Measurements from ENCODE around the gene CR1L. TPM values are rescaled to one million over a fixed set of nuclear protein-coding genes. Genes with fewer than 3 reads are reported as not detected.
"Not testable (repeated sequence)": the region's sequence is repeated elsewhere in the genome, so short reads cannot be mapped to it uniquely, and the experiment has no call there.

The CR1L gene
- total RNA-seq, 1 experiment from 2014 or later = not detected

DNA sequence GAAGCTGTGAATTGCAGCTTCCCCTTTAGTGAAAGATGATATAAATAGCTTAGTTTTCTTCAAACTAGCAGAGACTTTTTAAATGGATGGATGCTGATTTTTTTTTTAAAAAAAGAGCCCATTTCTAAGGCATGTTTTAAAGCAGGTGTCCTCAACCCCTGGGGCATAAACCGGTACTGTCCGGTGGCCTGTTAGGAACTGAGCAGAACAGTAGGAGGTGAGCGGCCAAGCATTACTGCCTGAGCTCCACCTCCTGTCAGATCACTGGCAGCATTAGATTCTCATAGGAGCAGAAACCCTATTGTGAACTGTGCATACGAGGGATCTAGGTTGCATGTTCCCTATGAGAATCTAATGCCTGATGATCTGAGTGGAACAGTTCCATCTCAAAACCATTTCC, 31.2 kb downstream of the CR1L start:
- Histone ChIP-seq H3K27me3 (ENCODE audit: control insufficient read depth, insufficient read depth, low read length) (peaks cover 3% of the 10 kb centered on the region; the same call in 1 of the 2 replicates), H3K9me3 (ENCODE audit: control insufficient read depth, insufficient read depth, low read depth, low read length) (no peaks in the 10 kb centered on the region), H3K4me3 (ENCODE audit: low read depth in 2 of 2, low read length in 2 of 2) (no peak overlapping the region), H3K4me1 (ENCODE audit: control insufficient read depth, insufficient read depth, low read length) (no peaks in the 10 kb centered on the region), H3K27ac (ENCODE audit: low read length) (no peak overlapping the region), H3K36me3 (ENCODE audit: control insufficient read depth, insufficient read depth, low read length) (no peaks in the 10 kb centered on the region)
- intact Hi-C loops (cut with micrococcal nuclease; ENCODE audit: unreplicated experiment) = no loop called here
- in situ Hi-C loops (cut with HindIII; ENCODE audit: low pct_unique_long_range_greater_than_20kb, low sequenced_read_pairs) = no loop called here
- TF ChIP-seq TCF7L2 (IDR thresholded peaks at IDR 0.05; ENCODE audit: low read depth, low read length) (no peak), SIN3A (IDR thresholded peaks at IDR 0.05; ENCODE audit: borderline replicate concordance, insufficient read depth, low read depth, low read length) (no peak), POLR2AphosphoS5 (IDR thresholded peaks at IDR 0.05; ENCODE audit: low read depth, low read length) (no peak)
- TF ChIP-seq, protein P1, sequence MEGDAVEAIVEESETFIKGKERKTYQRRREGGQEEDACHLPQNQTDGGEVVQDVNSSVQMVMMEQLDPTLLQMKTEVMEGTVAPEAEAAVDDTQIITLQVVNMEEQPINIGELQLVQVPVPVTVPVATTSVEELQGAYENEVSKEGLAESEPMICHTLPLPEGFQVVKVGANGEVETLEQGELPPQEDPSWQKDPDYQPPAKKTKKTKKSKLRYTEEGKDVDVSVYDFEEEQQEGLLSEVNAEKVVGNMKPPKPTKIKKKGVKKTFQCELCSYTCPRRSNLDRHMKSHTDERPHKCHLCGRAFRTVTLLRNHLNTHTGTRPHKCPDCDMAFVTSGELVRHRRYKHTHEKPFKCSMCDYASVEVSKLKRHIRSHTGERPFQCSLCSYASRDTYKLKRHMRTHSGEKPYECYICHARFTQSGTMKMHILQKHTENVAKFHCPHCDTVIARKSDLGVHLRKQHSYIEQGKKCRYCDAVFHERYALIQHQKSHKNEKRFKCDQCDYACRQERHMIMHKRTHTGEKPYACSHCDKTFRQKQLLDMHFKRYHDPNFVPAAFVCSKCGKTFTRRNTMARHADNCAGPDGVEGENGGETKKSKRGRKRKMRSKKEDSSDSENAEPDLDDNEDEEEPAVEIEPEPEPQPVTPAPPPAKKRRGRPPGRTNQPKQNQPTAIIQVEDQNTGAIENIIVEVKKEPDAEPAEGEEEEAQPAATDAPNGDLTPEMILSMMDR (IDR thresholded peaks at IDR 0.05) = no peak
- TF ChIP-seq, protein P2, sequence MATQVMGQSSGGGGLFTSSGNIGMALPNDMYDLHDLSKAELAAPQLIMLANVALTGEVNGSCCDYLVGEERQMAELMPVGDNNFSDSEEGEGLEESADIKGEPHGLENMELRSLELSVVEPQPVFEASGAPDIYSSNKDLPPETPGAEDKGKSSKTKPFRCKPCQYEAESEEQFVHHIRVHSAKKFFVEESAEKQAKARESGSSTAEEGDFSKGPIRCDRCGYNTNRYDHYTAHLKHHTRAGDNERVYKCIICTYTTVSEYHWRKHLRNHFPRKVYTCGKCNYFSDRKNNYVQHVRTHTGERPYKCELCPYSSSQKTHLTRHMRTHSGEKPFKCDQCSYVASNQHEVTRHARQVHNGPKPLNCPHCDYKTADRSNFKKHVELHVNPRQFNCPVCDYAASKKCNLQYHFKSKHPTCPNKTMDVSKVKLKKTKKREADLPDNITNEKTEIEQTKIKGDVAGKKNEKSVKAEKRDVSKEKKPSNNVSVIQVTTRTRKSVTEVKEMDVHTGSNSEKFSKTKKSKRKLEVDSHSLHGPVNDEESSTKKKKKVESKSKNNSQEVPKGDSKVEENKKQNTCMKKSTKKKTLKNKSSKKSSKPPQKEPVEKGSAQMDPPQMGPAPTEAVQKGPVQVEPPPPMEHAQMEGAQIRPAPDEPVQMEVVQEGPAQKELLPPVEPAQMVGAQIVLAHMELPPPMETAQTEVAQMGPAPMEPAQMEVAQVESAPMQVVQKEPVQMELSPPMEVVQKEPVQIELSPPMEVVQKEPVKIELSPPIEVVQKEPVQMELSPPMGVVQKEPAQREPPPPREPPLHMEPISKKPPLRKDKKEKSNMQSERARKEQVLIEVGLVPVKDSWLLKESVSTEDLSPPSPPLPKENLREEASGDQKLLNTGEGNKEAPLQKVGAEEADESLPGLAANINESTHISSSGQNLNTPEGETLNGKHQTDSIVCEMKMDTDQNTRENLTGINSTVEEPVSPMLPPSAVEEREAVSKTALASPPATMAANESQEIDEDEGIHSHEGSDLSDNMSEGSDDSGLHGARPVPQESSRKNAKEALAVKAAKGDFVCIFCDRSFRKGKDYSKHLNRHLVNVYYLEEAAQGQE (IDR thresholded peaks at IDR 0.05; ENCODE audit: insufficient read depth in 1 of 2, low read depth in 2 of 2, low read length in 1 of 2) = no peak
- CTCF ChIA-PET = no interaction called here
- DNase-seq (ENCODE audit: low read depth, low spot score) = no peak
- no peak for ATAC-seq
- no TSS peak for BruUV-seq (replicated peaks)
- POLR2A ChIA-PET = no interaction called here

DNA sequence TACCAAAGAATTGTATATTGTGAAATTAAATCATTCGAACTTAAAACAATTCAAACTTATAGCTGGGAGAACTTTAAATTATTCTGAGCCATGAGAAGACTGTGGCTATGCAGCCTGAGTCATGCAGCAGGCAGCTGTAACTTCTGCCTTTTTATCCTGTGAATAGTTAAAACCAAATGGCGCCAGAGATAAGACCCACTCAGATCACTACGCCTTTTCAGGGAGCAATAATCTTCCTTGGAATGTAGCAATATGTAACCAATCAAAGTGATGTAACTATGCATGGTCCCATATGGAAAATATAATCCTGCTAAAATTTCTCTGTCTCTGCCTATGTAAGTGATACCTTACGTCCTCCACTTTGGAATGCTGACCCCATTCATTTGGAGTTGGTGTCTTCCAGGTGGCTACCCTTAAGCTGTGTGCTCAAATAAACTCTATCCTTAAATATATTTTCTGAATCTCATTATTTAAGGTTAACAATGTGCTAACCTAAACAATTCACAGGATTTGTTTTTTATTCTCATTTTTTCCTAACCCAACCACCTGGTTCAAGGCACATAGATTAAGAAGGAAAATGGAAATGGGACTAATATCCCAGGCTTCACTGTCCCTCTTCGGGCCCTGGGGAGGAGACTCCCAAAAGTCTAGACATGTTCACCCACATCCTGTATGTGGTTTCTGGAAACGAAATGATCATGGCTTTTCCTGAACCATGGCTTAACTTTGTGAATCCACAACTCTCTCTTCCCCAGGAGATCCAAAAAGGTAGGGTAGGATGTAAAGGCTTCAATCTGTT, 35.9 kb downstream of the CR1L start:
- H3K36me3 ChIP-seq (ENCODE audit: control insufficient read depth, insufficient read depth, low read length); intact Hi-C loops (cut with micrococcal nuclease; ENCODE audit: unreplicated experiment); DNase-seq (ENCODE audit: low read depth, low spot score); in situ Hi-C loops (cut with HindIII; ENCODE audit: low pct_unique_long_range_greater_than_20kb, low sequenced_read_pairs); H3K27me3 ChIP-seq (ENCODE audit: control insufficient read depth, insufficient read depth, low read length); ATAC-seq; H3K9me3 ChIP-seq (ENCODE audit: control insufficient read depth, insufficient read depth, low read depth, low read length); BruUV-seq (replicated peaks); CTCF ChIA-PET; H3K4me3 ChIP-seq (ENCODE audit: low read depth in 2 of 2, low read length in 2 of 2); H3K27ac ChIP-seq (ENCODE audit: low read length); H3K4me1 ChIP-seq (ENCODE audit: control insufficient read depth, insufficient read depth, low read length); POLR2A ChIA-PET: not testable (repeated sequence)

DNA sequence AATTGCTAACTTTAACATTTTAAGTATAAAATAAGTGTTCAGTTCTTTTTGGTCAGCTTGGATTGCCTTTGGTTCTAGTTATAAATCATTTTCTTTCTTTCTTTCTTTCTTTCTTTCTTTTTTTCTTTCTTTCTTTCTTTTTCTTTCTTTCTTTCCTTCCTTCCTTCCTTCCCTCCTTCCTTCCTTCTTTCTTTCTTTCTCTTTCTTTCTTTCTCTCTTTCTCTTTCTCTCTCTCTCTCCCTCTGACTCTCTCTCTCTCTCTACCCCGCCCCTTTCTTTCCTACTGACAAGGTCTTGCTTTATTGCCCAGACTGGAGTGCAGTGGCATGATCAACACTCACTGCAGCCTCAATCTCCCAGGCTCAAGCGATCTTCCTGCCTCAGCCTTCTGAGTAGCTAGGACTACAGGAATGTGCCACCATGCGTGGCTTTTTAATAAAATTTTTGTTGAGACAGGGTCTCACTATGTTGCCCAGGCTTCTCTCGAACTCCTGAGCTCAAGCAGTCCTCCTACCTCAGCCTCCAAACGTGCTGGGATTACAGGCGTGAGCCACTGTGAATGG, 38.0 kb downstream of the CR1L start:
- H3K4me3 ChIP-seq (ENCODE audit: low read depth in 2 of 2, low read length in 2 of 2); H3K27ac ChIP-seq (ENCODE audit: low read length); DNase-seq (ENCODE audit: low read depth, low spot score); H3K4me1 ChIP-seq (ENCODE audit: control insufficient read depth, insufficient read depth, low read length); in situ Hi-C loops (cut with HindIII; ENCODE audit: low pct_unique_long_range_greater_than_20kb, low sequenced_read_pairs); CTCF ChIA-PET; H3K36me3 ChIP-seq (ENCODE audit: control insufficient read depth, insufficient read depth, low read length); H3K27me3 ChIP-seq (ENCODE audit: control insufficient read depth, insufficient read depth, low read length); ATAC-seq; BruUV-seq (replicated peaks); POLR2A ChIA-PET; intact Hi-C loops (cut with micrococcal nuclease; ENCODE audit: unreplicated experiment); H3K9me3 ChIP-seq (ENCODE audit: control insufficient read depth, insufficient read depth, low read depth, low read length): not testable (repeated sequence)

DNA sequence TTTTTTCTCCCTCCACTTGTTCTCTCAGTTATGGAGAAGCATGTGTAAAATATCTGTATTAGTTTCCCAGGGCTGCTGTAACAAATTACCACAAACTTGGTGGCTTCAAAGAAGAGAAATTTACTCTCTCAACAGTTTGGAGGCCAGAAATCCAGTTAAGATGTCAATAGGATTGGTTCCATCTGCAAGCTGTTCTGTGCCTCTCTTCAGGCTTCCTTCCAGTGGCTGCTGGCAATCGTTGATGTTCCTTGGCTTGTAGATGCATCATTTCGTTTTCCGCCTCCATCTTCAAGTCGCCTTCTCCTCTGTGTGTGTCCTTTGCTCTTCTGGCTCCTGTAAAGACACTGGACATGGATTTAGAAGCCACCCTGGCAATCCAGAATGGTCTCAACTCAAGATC, 45.6 kb downstream of the CR1L start:
- H3K27ac ChIP-seq (ENCODE audit: low read length); in situ Hi-C loops (cut with HindIII; ENCODE audit: low pct_unique_long_range_greater_than_20kb, low sequenced_read_pairs); H3K9me3 ChIP-seq (ENCODE audit: control insufficient read depth, insufficient read depth, low read depth, low read length); H3K4me3 ChIP-seq (ENCODE audit: low read depth in 2 of 2, low read length in 2 of 2); H3K27me3 ChIP-seq (ENCODE audit: control insufficient read depth, insufficient read depth, low read length); POLR2A ChIA-PET; H3K36me3 ChIP-seq (ENCODE audit: control insufficient read depth, insufficient read depth, low read length); BruUV-seq (replicated peaks); H3K4me1 ChIP-seq (ENCODE audit: control insufficient read depth, insufficient read depth, low read length); CTCF ChIA-PET; ATAC-seq; DNase-seq (ENCODE audit: low read depth, low spot score): not testable (repeated sequence)
- intact Hi-C loops (cut with micrococcal nuclease; ENCODE audit: unreplicated experiment) = loop anchor here (5.0 kb wide), 1 partner anchor 38 kb away; no protein-coding TSS in a partner anchor
